Gastrocnemius medialis (tissue), 4 donors: Measurements from ENCODE around the gene MACIR. TPM values are rescaled to one million over a fixed set of nuclear protein-coding genes. Genes with fewer than 3 reads are reported as not detected.

Experiments used
- ATAC-seq, 2 donors: fragments of 150-250 bp; one replicate each; pipeline ENCODE4 v1.9.1; 2016
- DNase-seq, 2 donors: peaks; one replicate each; pipeline ENCODE4 v3.0.0-alpha.2; 2019
- H3K27ac ChIP-seq, 4 donors: fragments of 200-600 bp; sonication (generic); 1 replicate in 1 of 4; 2 replicates in 3 of 4; pipeline ENCODE4 v1.5.1; 2016 to 2018; ENCODE audit warnings: mild to moderate bottlenecking in 2 of 4, moderate library complexity in 1 of 4
- H3K27me3 ChIP-seq, 3 donors: fragments of 200-600 bp; sonication (generic) in 2 of 3; 1 replicate in 1 of 3; 2 replicates in 2 of 3; pipeline versions ENCODE4 v1.5.1 to v1.6.0; 2016 to 2019; ENCODE audit warnings: mild to moderate bottlenecking in 1 of 3, moderate library complexity in 1 of 3
- H3K36me3 ChIP-seq, 2 donors: fragments of 200-600 bp; sonication (generic) in 1 of 2; one replicate each; pipeline ENCODE4 v1.5.1; 2017 to 2018
- H3K4me1 ChIP-seq, 2 donors: fragments of 200-600 bp; sonication (generic) in 1 of 2; one replicate each; pipeline ENCODE4 v1.5.1; 2016 to 2017; ENCODE audit warnings: mild to moderate bottlenecking in 2 of 2
- H3K4me3 ChIP-seq, 4 donors: fragments of 200-600 bp; sonication (generic) in 3 of 4; 1 replicate in 1 of 4; 2 replicates in 3 of 4; pipeline ENCODE4 v1.5.1; 2016 to 2019; ENCODE audit warnings: mild to moderate bottlenecking in 2 of 4
- H3K9me3 ChIP-seq, 3 donors: fragments of 200-600 bp; sonication (generic) in 2 of 3; 1 replicate in 1 of 3; 2 replicates in 2 of 3; pipeline ENCODE4 v1.5.1; 2016 to 2019
- POLR2A ChIP-seq, 2 donors: fragments of 450-650 bp; IDR thresholded peaks; one replicate each; pipeline ENCODE4 v1.6.1; 2017; ENCODE audit warnings: antibody characterized with exemption in 2 of 2, mild to moderate bottlenecking in 2 of 2, moderate library complexity in 2 of 2
- in situ Hi-C, 4 donors: fragments of 200-750 bp; cut with MboI; loops; one replicate each; pipeline versions ENCODE4 v1.15.0 to v1.8.0; 2017; ENCODE audit warnings: low sequenced_read_pairs in 4 of 4
- intact Hi-C: fragments of 100-400 bp; cut with DNase I; formaldehyde crosslinking; loops from one replicate; pipeline ENCODE4 v1.15.1; 2023; ENCODE audit warnings: low total_unique reads
- total RNA-seq, 4 donors: library from RNA; depleted of rRNA; stranded (reverse); fragments of >200 nt; gene quantifications; one replicate each; pipeline versions ENCODE4 v1.1.0 to v1.2.3, GENCODE V29; 2016
- TF ChIP-seq, protein P1 (sequence below), 5 experiments: fragments of 450-650 bp in 3 of 5; fragments of 200-600 bp in 2 of 5; sonication (generic) in 2 of 5; IDR thresholded peaks in 4 of 5; conservative IDR thresholded peaks in 1 of 5; 1 replicate in 4 of 5; 2 replicates in 1 of 5; pipeline ENCODE4 v1.5.1; 2016 to 2019; ENCODE audit warnings: antibody characterized with exemption in 5 of 5, mild to moderate bottlenecking in 3 of 5, moderate library complexity in 3 of 5

The MACIR gene
- total RNA-seq, 4 donors from 2014 or later: 8.0 to 26.6 (median 21.7) TPM

DNA sequence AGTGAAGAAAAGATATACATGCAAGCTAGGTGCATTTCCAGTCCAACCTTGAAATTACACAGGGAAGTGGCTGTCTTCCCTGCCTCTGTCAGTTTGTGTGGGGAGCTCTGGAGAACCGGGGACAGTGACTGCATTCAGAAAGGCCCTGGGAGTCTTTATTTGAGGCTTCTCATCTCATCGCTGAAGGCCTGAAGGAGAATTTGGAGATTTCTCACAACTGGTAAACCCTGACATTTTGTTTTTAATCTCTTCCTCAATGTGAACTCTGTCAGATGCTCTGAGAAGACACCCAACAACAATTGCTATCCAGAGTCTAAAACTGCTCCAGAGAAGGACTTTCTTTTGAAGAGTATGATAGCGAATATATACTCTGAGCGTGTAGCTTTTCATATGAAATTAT lies 33.0 kb downstream of the MACIR start:
- H3K9me3 ChIP-seq: no peaks in the 10 kb centered on the region
- no peak for ATAC-seq
- no peaks in the 10 kb centered on the region for H3K4me1 ChIP-seq
- H3K27me3 ChIP-seq: no peaks in the 10 kb centered on the region
- TF ChIP-seq, protein P1, sequence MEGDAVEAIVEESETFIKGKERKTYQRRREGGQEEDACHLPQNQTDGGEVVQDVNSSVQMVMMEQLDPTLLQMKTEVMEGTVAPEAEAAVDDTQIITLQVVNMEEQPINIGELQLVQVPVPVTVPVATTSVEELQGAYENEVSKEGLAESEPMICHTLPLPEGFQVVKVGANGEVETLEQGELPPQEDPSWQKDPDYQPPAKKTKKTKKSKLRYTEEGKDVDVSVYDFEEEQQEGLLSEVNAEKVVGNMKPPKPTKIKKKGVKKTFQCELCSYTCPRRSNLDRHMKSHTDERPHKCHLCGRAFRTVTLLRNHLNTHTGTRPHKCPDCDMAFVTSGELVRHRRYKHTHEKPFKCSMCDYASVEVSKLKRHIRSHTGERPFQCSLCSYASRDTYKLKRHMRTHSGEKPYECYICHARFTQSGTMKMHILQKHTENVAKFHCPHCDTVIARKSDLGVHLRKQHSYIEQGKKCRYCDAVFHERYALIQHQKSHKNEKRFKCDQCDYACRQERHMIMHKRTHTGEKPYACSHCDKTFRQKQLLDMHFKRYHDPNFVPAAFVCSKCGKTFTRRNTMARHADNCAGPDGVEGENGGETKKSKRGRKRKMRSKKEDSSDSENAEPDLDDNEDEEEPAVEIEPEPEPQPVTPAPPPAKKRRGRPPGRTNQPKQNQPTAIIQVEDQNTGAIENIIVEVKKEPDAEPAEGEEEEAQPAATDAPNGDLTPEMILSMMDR (IDR thresholded peaks at IDR 0.05 in 4 of 5, conservative IDR thresholded peaks at IDR 0.05 in 1 of 5): no peak
- H3K27ac ChIP-seq: no peak overlapping the region
- DNase-seq: no peak
- H3K4me3 ChIP-seq: no peak overlapping the region
- no peaks in the 10 kb centered on the region for H3K36me3 ChIP-seq
- in situ Hi-C loops (no loop called here), intact Hi-C loops (no loop called here)

DNA sequence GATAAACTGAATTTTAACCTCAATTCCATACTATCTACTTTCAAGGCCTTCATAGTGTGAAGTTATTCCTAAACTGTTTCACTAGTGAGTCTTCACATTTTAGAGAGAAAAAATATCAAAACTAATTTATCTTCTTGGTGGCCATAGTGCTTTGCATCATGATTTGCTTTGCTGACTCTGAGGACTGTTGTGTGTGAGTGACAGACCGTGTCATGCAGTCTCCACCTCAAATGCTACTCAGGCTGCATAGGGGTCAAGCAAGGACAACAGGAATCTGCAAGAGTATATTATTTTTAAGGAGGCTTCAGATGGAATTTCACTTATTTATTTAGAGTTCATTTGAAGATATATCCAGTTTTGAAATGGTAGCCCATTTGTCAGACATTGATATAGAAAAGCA lies 34.5 kb downstream of the MACIR start:
- in situ Hi-C loops: no loop called here
- no peak for TF ChIP-seq POLR2A (IDR thresholded peaks at IDR 0.05)
- TF ChIP-seq, protein P1 (IDR thresholded peaks at IDR 0.05 in 4 of 5, conservative IDR thresholded peaks at IDR 0.05 in 1 of 5): no peak
- Histone ChIP-seq H3K9me3 (no peaks in the 10 kb centered on the region), H3K4me3 (no peak overlapping the region), H3K36me3 (no peaks in the 10 kb centered on the region), H3K27me3 (no peaks in the 10 kb centered on the region), H3K27ac (no peak overlapping the region), H3K4me1 (no peaks in the 10 kb centered on the region)
- no peak for DNase-seq
- intact Hi-C loops: no loop called here
- no peak for ATAC-seq

DNA sequence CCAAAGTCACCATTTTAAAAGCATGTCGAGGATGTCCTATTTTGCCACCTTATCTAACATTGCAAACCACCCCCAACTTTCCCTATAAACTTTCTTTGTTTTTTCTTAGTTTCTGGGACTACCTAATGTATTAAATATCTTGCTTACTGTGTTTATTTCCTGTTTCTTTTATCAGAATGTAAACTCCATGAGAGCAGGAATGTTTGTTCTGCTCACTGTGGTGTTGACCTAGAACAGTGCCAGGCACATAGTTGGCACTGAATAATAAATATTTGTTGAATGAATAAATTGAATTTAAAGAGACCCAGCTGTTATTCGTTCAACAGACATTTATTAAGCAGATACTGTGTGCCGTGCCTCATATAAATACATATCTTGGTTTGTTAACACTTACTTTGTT lies 35.2 kb downstream of the MACIR start:
- no peaks in the 10 kb centered on the region for H3K9me3 ChIP-seq
- no peak for ATAC-seq
- no peaks in the 10 kb centered on the region for H3K36me3 ChIP-seq
- DNase-seq: no peak
- H3K4me1 ChIP-seq: no peaks in the 10 kb centered on the region
- H3K27ac ChIP-seq: no peak overlapping the region
- TF ChIP-seq, protein P1 (IDR thresholded peaks at IDR 0.05 in 4 of 5, conservative IDR thresholded peaks at IDR 0.05 in 1 of 5): no peak
- no peak for TF ChIP-seq POLR2A (IDR thresholded peaks at IDR 0.05)
- H3K27me3 ChIP-seq: no peaks in the 10 kb centered on the region
- no peak overlapping the region for H3K4me3 ChIP-seq
- in situ Hi-C loops (no loop called here), intact Hi-C loops (no loop called here)

DNA sequence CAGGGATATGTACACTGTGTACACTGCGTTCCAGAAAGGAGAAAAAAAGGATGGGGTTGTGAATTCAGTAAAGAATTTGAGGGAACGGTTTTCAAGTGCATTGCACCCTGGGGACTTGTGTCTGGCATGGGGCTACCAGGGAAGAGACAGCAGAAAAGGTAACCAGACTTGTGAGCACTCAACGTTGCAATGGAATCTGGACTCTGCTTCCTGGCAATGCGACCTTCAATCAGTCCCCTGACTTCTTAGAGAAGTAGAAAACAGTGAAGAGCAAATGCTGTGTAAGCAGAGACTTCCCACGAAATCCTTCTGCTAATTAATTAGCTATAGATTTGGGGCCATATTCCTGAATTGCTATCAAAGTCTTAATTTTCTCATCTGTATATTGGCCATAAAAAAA lies 36.3 kb downstream of the MACIR start:
- in situ Hi-C loops (no loop called here), intact Hi-C loops (no loop called here)
- Histone ChIP-seq H3K27me3 (no peaks in the 10 kb centered on the region), H3K4me1 (no peaks in the 10 kb centered on the region), H3K9me3 (no peaks in the 10 kb centered on the region), H3K27ac (no peak overlapping the region), H3K4me3 (no peak overlapping the region), H3K36me3 (no peaks in the 10 kb centered on the region)
- ATAC-seq: no peak
- DNase-seq: no peak
- TF ChIP-seq, protein P1 (IDR thresholded peaks at IDR 0.05 in 4 of 5, conservative IDR thresholded peaks at IDR 0.05 in 1 of 5): no peak
- no peak for TF ChIP-seq POLR2A (IDR thresholded peaks at IDR 0.05)

DNA sequence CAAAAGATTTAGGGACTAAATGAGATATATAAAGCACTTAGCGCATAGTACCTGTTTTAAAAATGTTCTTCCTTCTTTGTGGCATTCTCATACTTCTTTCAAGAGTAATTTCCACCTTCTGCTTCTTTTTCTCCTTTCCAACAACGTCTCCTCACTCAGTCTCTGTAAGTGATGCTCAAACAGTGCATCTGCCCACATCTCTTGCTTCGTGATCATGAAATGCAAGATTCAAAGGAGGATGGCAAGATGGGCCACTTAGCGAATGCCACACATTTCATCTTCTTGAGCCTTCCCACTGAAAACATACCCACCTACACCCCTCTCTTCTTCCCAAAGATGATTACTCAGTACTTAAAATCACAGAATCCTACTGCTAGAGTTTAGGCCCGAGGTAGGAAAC lies 36.9 kb downstream of the MACIR start:
- intact Hi-C loops: no loop called here
- no peaks in the 10 kb centered on the region for H3K4me1 ChIP-seq
- no peak overlapping the region for H3K27ac ChIP-seq
- no peaks in the 10 kb centered on the region for H3K27me3 ChIP-seq
- no peaks in the 10 kb centered on the region for H3K9me3 ChIP-seq
- no peak overlapping the region for H3K4me3 ChIP-seq
- H3K36me3 ChIP-seq: no peaks in the 10 kb centered on the region
- ATAC-seq (no peak), DNase-seq (no peak)
- TF ChIP-seq, protein P1 (IDR thresholded peaks at IDR 0.05 in 4 of 5, conservative IDR thresholded peaks at IDR 0.05 in 1 of 5): no peak
- no peak for TF ChIP-seq POLR2A (IDR thresholded peaks at IDR 0.05)
- in situ Hi-C loops: no loop called here
